HG03469 (cell line): ENCODE results near the gene AMN1.

ENCODE experiments used
- ATAC-seq: cut with Tn5 transposase; IDR thresholded peaks from one replicate; pipeline ENCODE4 v1.9.1; 2021; ENCODE audit warnings: mild to moderate bottlenecking, moderate library complexity, moderate number of reproducible peaks; ENCODE audit not compliant: unreplicated experiment

Gene AMN1

GRCh38 chr12:31633464-31633863 is 95.4 kb downstream of the AMN1 start:
- ATAC-seq = no peak

GRCh38 chr12:31631809-31632208 is 97.0 kb downstream of the AMN1 start:
- ATAC-seq = no peak

GRCh38 chr12:31631023-31631724 is 97.6 kb downstream of the AMN1 start:
- ATAC-seq = no peak

- ATAC-seq = no peak
These were observed 98.8 kb downstream of the AMN1 start for GRCh38 chr12:31629756-31630732.

GRCh38 chr12:31627456-31628054 is 101.3 kb downstream of the AMN1 start:
- ATAC-seq = no peak

GRCh38 chr12:31626270-31626995 is 102.4 kb downstream of the AMN1 start:
- no peak for ATAC-seq

- no peak for ATAC-seq
These were observed 106.8 kb downstream of the AMN1 start for GRCh38 chr12:31622038-31622437.
